ENCODE results near the gene PGLYRP2.

DNA sequence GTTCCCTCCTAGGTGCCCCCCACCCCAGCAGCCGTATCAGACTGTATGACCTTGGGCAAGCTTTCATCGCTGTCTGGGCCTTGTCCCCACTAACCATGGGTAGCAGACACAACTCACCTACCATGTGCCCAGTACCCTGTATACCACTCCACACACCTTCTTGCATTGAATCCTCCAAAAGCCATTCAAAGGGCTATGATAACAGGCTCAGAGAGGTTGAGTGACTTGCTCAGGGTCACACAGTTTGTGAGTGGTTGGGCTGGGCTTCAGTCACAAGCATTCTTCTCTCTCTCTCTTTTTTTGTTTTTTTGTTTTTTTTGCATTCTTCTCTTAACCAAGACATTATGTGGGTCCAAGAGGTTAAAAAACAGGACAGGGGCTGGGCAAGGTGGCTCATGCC is 17.6 kb downstream of the PGLYRP2 start:
- no peak for TF ChIP-seq POLR2A (conservative IDR thresholded peaks at IDR 0.05)
- TF ChIP-seq SP1 (CRISPR knock-in tag; IDR thresholded peaks at IDR 0.05) = no peak
- no peak for TF ChIP-seq TCF7L2 (IDR thresholded peaks at IDR 0.05; ENCODE audit: low read depth, low read length)
- TF ChIP-seq CTCF (IDR thresholded peaks at IDR 0.05 in 2 of 3, conservative IDR thresholded peaks at IDR 0.05 in 1 of 3; ENCODE audit: insufficient read depth in 2 of 3, low read depth in 1 of 3, low read length in 3 of 3) = no peak
